SJSA1 (cell line): Measurements from ENCODE around the gene ZNF174. TPM values are rescaled to one million over a fixed set of nuclear protein-coding genes. Genes with fewer than 3 reads are reported as not detected.

Experiments used
- DNase-seq, 2 experiments: peaks; one replicate each; pipeline ENCODE4 v3.0.0-alpha.2; 2015 to 2020; ENCODE audit warnings: low spot score in 2 of 2, low read depth in 1 of 2
- H3K27ac ChIP-seq: fragments of 250-450 bp; sonication (Bioruptor Pico); 2 replicates; pipeline ENCODE4 v1.5.1; 2020; ENCODE audit warnings: mild to moderate bottlenecking, moderate library complexity
- H3K27me3 ChIP-seq: fragments of 250-450 bp; sonication (Bioruptor Pico); replicated peaks from 2 replicates; pipeline ENCODE4 v1.5.1; 2020; ENCODE audit warnings: mild to moderate bottlenecking, moderate library complexity
- H3K36me3 ChIP-seq: fragments of 250-450 bp; sonication (Bioruptor Pico); 2 replicates; pipeline ENCODE4 v1.5.1; 2020; ENCODE audit warnings: mild to moderate bottlenecking
- H3K4me1 ChIP-seq: fragments of 250-450 bp; sonication (Bioruptor Pico); replicated peaks from 2 replicates; pipeline ENCODE4 v1.6.1; 2021; ENCODE audit warnings: mild to moderate bottlenecking
- H3K4me3 ChIP-seq: fragments of 250-450 bp; sonication (Bioruptor Pico); 2 replicates; pipeline ENCODE4 v1.5.1; 2020; ENCODE audit warnings: mild to moderate bottlenecking
- H3K9me3 ChIP-seq: fragments of 250-450 bp; sonication (Bioruptor Pico); replicated peaks from 2 replicates; pipeline ENCODE4 v1.5.1; 2020; ENCODE audit warnings: mild to moderate bottlenecking
- total RNA-seq: library from RNA; depleted of rRNA; stranded (reverse); fragments of >200 nt; shearing (Covaris generic); gene quantifications from 2 replicates; pipeline ENCODE4 v1.2.3, GENCODE V29; 2014; rRNA removed

ZNF174 gene
- total RNA-seq, 1 experiment from 2014 or later: 7.8 TPM

DNA sequence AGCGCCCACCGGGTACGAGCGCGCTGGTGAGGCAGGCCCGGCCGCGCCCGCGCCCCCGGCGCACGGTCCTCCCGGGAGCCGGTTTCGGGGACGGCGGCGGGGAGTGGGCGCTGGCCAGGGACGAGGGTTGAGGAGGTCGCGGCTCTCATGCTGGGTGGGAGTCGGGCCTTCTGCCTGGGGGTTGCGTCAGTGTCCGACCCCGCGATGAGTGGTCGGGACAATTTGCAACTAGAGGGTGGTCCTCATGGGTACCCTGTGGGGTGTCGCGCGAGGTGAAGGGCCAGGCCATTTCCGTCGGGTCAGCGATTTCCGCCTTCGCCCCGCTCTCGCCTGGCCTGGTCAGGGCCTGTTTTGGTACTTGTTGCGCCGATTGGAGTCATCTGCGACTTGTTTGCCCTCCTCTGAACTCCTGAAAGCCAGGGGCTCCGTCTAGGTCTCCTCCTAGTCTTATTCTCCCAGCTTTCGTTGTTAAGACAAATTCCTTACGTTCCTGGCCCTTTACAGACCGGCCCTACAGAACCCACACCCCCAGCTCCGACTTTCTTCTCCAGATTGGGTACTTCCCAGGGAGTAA, 57.4 kb downstream of the ZNF174 start:
- peak in 1 of 2 experiments; percentile 52 for DNase-seq
- Histone ChIP-seq H3K4me3 (peak overlapping the region; percentile 83), H3K27ac (peak overlapping the region; percentile 94), H3K4me1 (peaks cover 21% of the 10 kb centered on the region), H3K36me3 (peaks cover 8% of the 10 kb centered on the region), H3K9me3 (no peaks in the 10 kb centered on the region; the same call in 1 of the 2 replicates), H3K27me3 (no peaks in the 10 kb centered on the region)

- H3K27ac ChIP-seq: peak overlapping the region; percentile 94
- peaks cover 8% of the 10 kb centered on the region for H3K36me3 ChIP-seq
- no peak for DNase-seq
Observed at GRCh38 chr16:3458852-3459361, 57.9 kb downstream of the ZNF174 start.

More at GRCh38 chr16:3458852-3459361, 57.9 kb downstream of the ZNF174 start:
- Histone ChIP-seq H3K4me1 (peaks cover 21% of the 10 kb centered on the region), H3K9me3 (no peaks in the 10 kb centered on the region; the same call in 1 of the 2 replicates), H3K27me3 (no peaks in the 10 kb centered on the region), H3K4me3 (peak overlapping the region; percentile 83)

Other genes with a start within 250 kb of the ZNF174 start
- not detected in 2 replicates for gene OR1F1, start 213.0 kb upstream of the ZNF174 start, total RNA-seq
- 8.5 TPM in 2 replicates for gene ZNF200, start 166.1 kb upstream of the ZNF174 start, total RNA-seq
- gene MEFV, start 144.6 kb upstream of the ZNF174 start, total RNA-seq: not detected in 2 replicates
- gene ZNF263, start 117.7 kb upstream of the ZNF174 start, total RNA-seq: 41.0 and 53.8 TPM in 2 replicates
- gene TIGD7, start 95.8 kb upstream of the ZNF174 start, total RNA-seq: 2.1 and 11.1 TPM in 2 replicates
- 15.5 and 16.8 TPM in 2 replicates for gene ZNF75A, start 95.7 kb upstream of the ZNF174 start, total RNA-seq
- 0.08 TPM in 1 of 2 replicates, not detected in the other for gene OR2C1, start 45.3 kb upstream of the ZNF174 start, total RNA-seq
- 8.1 and 15.1 TPM in 2 replicates for gene ZSCAN32, start 211 bp upstream of the ZNF174 start, total RNA-seq
- 2.1 and 2.9 TPM in 2 replicates for gene ZNF597, start 42.3 kb downstream of the ZNF174 start, total RNA-seq
- gene NAA60, start 42.5 kb downstream of the ZNF174 start, total RNA-seq: 4.6 and 6.8 TPM in 2 replicates
- not detected in 2 replicates for gene C16orf90, start 94.3 kb downstream of the ZNF174 start, total RNA-seq
- gene CLUAP1, start 99.8 kb downstream of the ZNF174 start, total RNA-seq: 17.4 and 37.6 TPM in 2 replicates
- gene NLRC3, start 176.2 kb downstream of the ZNF174 start, total RNA-seq: not detected in 2 replicates
- 3.5 and 6.0 TPM in 2 replicates for gene SLX4, start 210.4 kb downstream of the ZNF174 start, total RNA-seq